Endothelial cell of umbilical vein (primary cell): ENCODE measurements around the gene ATP9B. TPM values are rescaled to one million over a fixed set of nuclear protein-coding genes. Genes with fewer than 3 reads are reported as not detected.
"Not testable (repeated sequence)": the region's sequence is repeated elsewhere in the genome, so short reads cannot be mapped to it uniquely, and the experiment has no call there.

ENCODE experiments used
- BruUV-seq: library from RNA; stranded (reverse); fragments of 400-500 nt; replicated peaks from 2 replicates; lab custom pipeline; 2021; lab: Mats Ljungman, UMichigan
- CTCF ChIA-PET: fragments of 300-600, 350-600 bp; sonication (Branson Sonifier 250); formaldehyde crosslinking; loops from one replicate; lab custom pipeline; 2021; ENCODE audit warnings: antibody characterized with exemption, inconsistent platforms; lab: Charles Lee
- POLR2A ChIA-PET: fragments of 300-600, 350-600 bp; sonication (Branson Sonifier 250); formaldehyde crosslinking; loops from one replicate; lab custom pipeline; 2021; ENCODE audit warnings: antibody characterized with exemption, inconsistent platforms; lab: Charles Lee
- DNase-seq: peaks from one replicate; pipeline ENCODE4 v3.0.0-alpha.2; 2011; ENCODE audit warnings: low read depth, low spot score
- FAIRE-seq: peaks from 2 replicates; lab custom pipeline; 2011; peaks lifted over from hg19 to GRCh38; lab: Jason Lieb, UNC
- H2AFZ ChIP-seq: 2 replicates; pipeline ENCODE4 v1.6.0; 2012; ENCODE audit warnings: low read depth, low read length, control low read depth, inconsistent platforms
- H3K27ac ChIP-seq: 2 replicates; pipeline ENCODE4 v1.5.1; 2011; ENCODE audit warnings: low read depth, mild to moderate bottlenecking, control low read depth, low read length, moderate library complexity; ENCODE audit not compliant: insufficient read depth
- H3K27me3 ChIP-seq, 2 experiments: 2 replicates each; pipeline versions ENCODE4 v1.6.0 to v1.6.1; 2011; ENCODE audit warnings: low read length in 2 of 2, mixed read lengths in 1 of 2; ENCODE audit not compliant: control insufficient read depth in 2 of 2, insufficient read depth in 2 of 2
- H3K36me3 ChIP-seq, 2 experiments: 2 replicates in 1 of 2; 3 replicates in 1 of 2; pipeline ENCODE4 v1.5.1; 2011; ENCODE audit warnings: low read length in 2 of 2, mild to moderate bottlenecking in 1 of 2, moderate library complexity in 1 of 2; ENCODE audit not compliant: control insufficient read depth in 2 of 2, insufficient read depth in 2 of 2; ENCODE audit errors: extremely low read depth in 1 of 2
- H3K4me1 ChIP-seq: 3 replicates; pipeline ENCODE4 v1.5.1; 2011; ENCODE audit warnings: mild to moderate bottlenecking, low read length; ENCODE audit not compliant: control insufficient read depth, insufficient read depth; ENCODE audit errors: extremely low read depth
- H3K4me2 ChIP-seq: 2 replicates; pipeline ENCODE4 v1.6.1; 2011; ENCODE audit warnings: low read length, control low read depth, mixed read lengths; ENCODE audit not compliant: insufficient read depth
- H3K4me3 ChIP-seq, 3 experiments: fragments of 200-600 bp in 1 of 3; sonication (generic), shearing (Covaris generic) in 1 of 3; replicated peaks in 1 of 3; 2 replicates each; pipeline ENCODE4 v1.5.1; 2011 to 2016; ENCODE audit warnings: control low read depth in 3 of 3, low read length in 3 of 3, mild to moderate bottlenecking in 2 of 3, inconsistent platforms in 1 of 3, low read depth in 1 of 3, moderate library complexity in 1 of 3; ENCODE audit not compliant: insufficient read depth in 1 of 3
- H3K79me2 ChIP-seq: 2 replicates; pipeline ENCODE4 v1.6.0; 2012; ENCODE audit warnings: low read length, inconsistent platforms; ENCODE audit not compliant: control insufficient read depth, insufficient read depth
- H3K9ac ChIP-seq: replicated peaks from 2 replicates; pipeline ENCODE3; 2011; ENCODE audit warnings: low read length, control low read depth; ENCODE audit not compliant: insufficient read depth; ENCODE audit errors: extremely low read depth
- H3K9me1 ChIP-seq: replicated peaks from 3 replicates; pipeline ENCODE4 v1.6.0; 2011; ENCODE audit warnings: mild to moderate bottlenecking, low read length; ENCODE audit not compliant: control insufficient read depth, insufficient read depth; ENCODE audit errors: extremely low read depth
- H3K9me3 ChIP-seq: replicated peaks from 2 replicates; pipeline ENCODE4 v1.5.1; 2012; ENCODE audit warnings: low read length, inconsistent platforms; ENCODE audit not compliant: control insufficient read depth, insufficient read depth
- H4K20me1 ChIP-seq: replicated peaks from 2 replicates; pipeline ENCODE3; 2011; ENCODE audit warnings: mild to moderate bottlenecking, low read length; ENCODE audit not compliant: control insufficient read depth, insufficient read depth; ENCODE audit errors: extremely low read depth
- FOS ChIP-seq: IDR thresholded peaks from 2 replicates; pipeline ENCODE4 v1.6.1; 2011; ENCODE audit warnings: mild to moderate bottlenecking, low read length, moderate library complexity, borderline replicate concordance; ENCODE audit not compliant: insufficient read depth
- JUN ChIP-seq: IDR thresholded peaks from 2 replicates; pipeline ENCODE4 v1.6.1; 2011; ENCODE audit warnings: borderline replicate concordance, low read depth; ENCODE audit not compliant: insufficient read length, insufficient read depth
- MYC ChIP-seq: IDR thresholded peaks from one replicate; pipeline ENCODE4 v1.6.1; 2011; ENCODE audit warnings: mild to moderate bottlenecking, low read depth, low read length
- POLR2A ChIP-seq: IDR thresholded peaks from 2 replicates; pipeline ENCODE4 v1.6.1; 2012; ENCODE audit warnings: low read depth, mild to moderate bottlenecking, control low read depth, low read length
- POLR2AphosphoS5 ChIP-seq: IDR thresholded peaks from 2 replicates; pipeline ENCODE4 v1.6.1; 2012; ENCODE audit warnings: low read depth, mild to moderate bottlenecking, control low read depth, low read length, moderate library complexity; ENCODE audit not compliant: insufficient read depth
- dilution Hi-C: fragments of 300-500 bp; cut with MboI; formaldehyde crosslinking; loops from one replicate; pipeline ENCODE4 v1.15.0; 2019; ENCODE audit warnings: low sequenced_read_pairs; ENCODE audit not compliant: extremely low pct_ligation_motif_present
- intact Hi-C: fragments of 100-400 bp; cut with micrococcal nuclease; formaldehyde crosslinking; loops from one replicate; pipeline ENCODE4 v1.10.0; 2022
- polyA plus RNA-seq, 4 experiments: library from polyadenylated mRNA; depleted of rRNA in 3 of 4; stranded (reverse) in 3 of 4; unstranded in 1 of 4; fragments of >200 nt; gene quantifications; 2 replicates each; pipeline versions ENCODE4 v1.2.1 to v1.2.3, GENCODE V29; 2011 to 2012; ENCODE audit warnings: missing spikeins in 1 of 4
- total RNA-seq: library from RNA; stranded (reverse); gene quantifications from 2 replicates; pipeline ENCODE4 v1.2.3, GENCODE V29; 2021

Gene ATP9B
- total and polyA plus RNA-seq, 2 donors (not counting 3 experiments of a cell fraction or from before 2014, with no cell fraction given), result 14.6 to 18.2 TPM

DNA sequence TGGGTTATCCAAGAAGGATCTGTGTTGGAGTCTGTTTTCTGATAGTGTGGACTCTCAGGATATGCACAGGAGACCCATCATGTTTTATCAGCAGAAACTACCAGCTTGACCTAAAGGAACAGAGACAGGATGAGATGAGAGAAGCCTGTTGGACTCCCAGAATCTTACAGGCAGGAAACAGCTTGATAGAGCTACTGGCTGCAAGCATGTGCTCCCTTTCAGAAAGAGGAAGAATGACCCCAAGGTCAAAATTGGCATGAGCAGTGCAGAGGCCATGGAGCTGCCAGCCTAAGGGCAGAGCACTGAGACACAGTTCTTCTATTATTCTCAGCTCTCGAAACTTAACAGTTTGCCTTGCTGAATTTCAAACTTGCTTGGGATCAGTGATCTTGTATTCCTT lies 191.3 kb downstream of the ATP9B start:
- CTCF ChIA-PET, result interaction anchor here (1.3 kb wide), 1 partner anchor 15 kb away, joined by 3 read pairs; no protein-coding TSS in a partner anchor
- no peaks in the 10 kb centered on the region for H3K9me1 ChIP-seq
- H3K27ac ChIP-seq, result no peak overlapping the region
- no peak overlapping the region for H3K4me2 ChIP-seq
- no peak overlapping the region for H3K4me3 ChIP-seq
- TF ChIP-seq JUN, result no peak
- no peak for TF ChIP-seq MYC
- no peak for TF ChIP-seq POLR2A
- no peak for TF ChIP-seq FOS
- no peak for TF ChIP-seq POLR2AphosphoS5
- H3K4me1 ChIP-seq, result no peaks in the 10 kb centered on the region
- no peak overlapping the region for H2AFZ ChIP-seq
- H3K9me3 ChIP-seq, result no peaks in the 10 kb centered on the region
- H3K79me2 ChIP-seq, result no peaks in the 10 kb centered on the region
- H3K9ac ChIP-seq, result no peak overlapping the region
- FAIRE-seq (peak; percentile 37), DNase-seq (peak; percentile 17)
- H3K36me3 ChIP-seq, result no peaks in the 10 kb centered on the region
- BruUV-seq, result no TSS peak
- POLR2A ChIA-PET, result no interaction called here
- intact Hi-C loops (no loop called here), dilution Hi-C loops (no loop called here)
- no peaks in the 10 kb centered on the region for H4K20me1 ChIP-seq
- H3K27me3 ChIP-seq, result no peaks in the 10 kb centered on the region

DNA sequence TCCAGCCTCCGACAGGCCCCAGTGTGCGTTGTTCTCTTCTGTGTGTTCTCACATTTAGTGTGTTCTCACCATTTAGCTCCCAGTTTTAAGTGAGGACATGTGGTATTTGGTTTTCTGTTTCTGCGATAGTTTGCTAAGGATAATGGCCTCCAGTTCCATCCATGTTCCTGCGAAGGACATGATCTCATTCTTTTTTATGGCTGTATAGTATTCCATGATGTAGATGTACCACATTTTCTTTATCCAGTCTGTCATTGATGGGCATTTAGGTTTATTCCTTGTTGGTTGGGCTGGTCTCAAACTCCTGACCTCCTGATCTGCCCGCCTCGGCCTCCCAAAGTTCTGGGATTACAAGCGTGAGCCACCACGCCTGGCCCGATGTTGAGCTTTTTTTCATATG lies 195.9 kb downstream of the ATP9B start:
- DNase-seq, dilution Hi-C loops, CTCF ChIA-PET, H4K20me1 ChIP-seq, H3K4me3 ChIP-seq, H3K9me1 ChIP-seq, H3K4me2 ChIP-seq, H3K27me3 ChIP-seq, POLR2A ChIA-PET, H3K9ac ChIP-seq, FAIRE-seq, H2AFZ ChIP-seq, intact Hi-C loops, H3K36me3 ChIP-seq, H3K4me1 ChIP-seq, BruUV-seq, H3K27ac ChIP-seq, H3K9me3 ChIP-seq, H3K79me2 ChIP-seq: not testable (repeated sequence)

DNA sequence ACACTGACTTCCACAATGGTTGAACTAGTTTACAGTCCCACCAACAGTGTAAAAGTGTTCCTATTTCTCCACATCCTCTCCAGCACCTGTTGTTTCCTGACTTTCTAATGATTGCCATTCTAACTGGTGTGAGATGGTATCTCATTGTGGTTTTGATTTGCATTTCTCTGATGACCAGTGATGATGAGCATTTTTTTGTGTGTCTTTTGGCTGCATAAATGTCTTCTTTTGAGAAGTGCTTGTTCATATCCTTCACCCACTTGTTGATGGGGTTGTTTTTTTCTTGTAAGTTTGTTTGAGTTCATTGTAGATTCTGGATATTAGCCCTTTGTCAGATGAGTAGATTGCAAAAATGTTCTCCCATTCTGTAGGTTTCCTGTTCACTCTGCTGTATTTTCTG lies 202.6 kb downstream of the ATP9B start:
- H3K9me1 ChIP-seq, H3K9ac ChIP-seq, intact Hi-C loops, H3K27ac ChIP-seq, H3K9me3 ChIP-seq, CTCF ChIA-PET, H3K4me3 ChIP-seq, H2AFZ ChIP-seq, H3K4me1 ChIP-seq, H3K27me3 ChIP-seq, H4K20me1 ChIP-seq, dilution Hi-C loops, DNase-seq, H3K36me3 ChIP-seq, FAIRE-seq, BruUV-seq, H3K4me2 ChIP-seq, POLR2A ChIA-PET, H3K79me2 ChIP-seq: not testable (repeated sequence)
